ENCODE data around the gene FBXL5.

- TF ChIP-seq CTCF (IDR thresholded peaks at IDR 0.05) (no peak), POLR2A (IDR thresholded peaks at IDR 0.05) (no peak)
Observed at GRCh38 chr4:15562623-15563022, 92.5 kb downstream of the FBXL5 start.
